C4-2B (cell line): Measurements from ENCODE around the gene RFTN1.

Experiments used
- CTCF ChIP-seq: fragments of 450-650 bp; conservative IDR thresholded peaks from 2 replicates; pipeline ENCODE4 v1.5.1; 2017; ENCODE audit warnings: mild to moderate bottlenecking
- ZFX ChIP-seq: fragments of 450-650 bp; IDR thresholded peaks from 2 replicates; pipeline ENCODE4 v1.6.1; 2017

- TF ChIP-seq CTCF (no peak), ZFX (no peak)
Observed at GRCh38 chr3:16394639-16395038, 118.9 kb downstream of the RFTN1 start.
